NCI-H2029 (cell line): ENCODE measurements around the gene ALDH1B1.

Experiments used
- DNase-seq: peaks from one replicate; lab custom pipeline; 2025; lab: John Stamatoyannopoulos, UW

The ALDH1B1 gene

DNA sequence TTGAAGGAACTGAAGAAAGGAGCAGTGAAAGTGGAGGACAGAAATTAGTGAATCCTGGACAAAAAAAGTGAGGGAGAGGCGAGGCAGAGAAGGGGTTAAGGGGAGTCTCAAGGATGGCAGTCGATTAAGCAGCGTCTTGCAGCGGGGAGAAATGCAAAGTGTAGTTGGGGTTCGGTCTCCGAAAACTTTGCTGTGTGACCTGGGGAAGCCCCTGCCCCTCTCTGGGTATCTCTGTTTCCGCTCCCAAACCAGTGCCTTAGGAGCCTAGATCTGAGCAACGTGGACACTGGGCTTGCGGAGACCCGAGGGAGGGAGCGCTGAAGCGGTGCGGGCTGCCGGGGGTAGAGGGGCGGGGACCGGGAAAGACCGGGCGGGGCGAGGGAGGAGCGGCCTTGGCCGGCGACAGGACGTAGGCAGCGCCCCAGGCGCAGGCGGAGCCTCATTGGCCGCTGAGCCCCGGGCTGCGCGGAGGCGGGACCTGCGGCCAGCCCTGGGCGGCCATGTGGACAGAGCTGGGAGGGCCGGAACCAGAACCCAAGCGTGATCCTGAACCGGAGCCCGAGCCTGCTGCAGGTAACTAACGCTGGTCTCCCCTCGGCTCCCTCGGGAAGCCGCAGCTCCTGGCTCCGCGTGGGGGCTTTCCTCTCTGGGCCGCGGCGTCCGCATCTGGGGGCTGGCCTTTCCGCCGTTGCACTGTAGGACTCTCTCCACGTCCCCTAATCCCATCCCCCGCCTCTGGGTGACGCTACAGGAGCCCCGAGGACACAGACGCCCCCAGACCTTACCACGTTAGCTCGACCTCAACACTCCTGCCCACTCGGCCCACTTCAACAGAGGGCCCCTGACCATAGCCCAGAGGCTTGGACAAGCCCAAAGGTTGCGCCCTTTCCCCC, at the start of gene ALDH1B1:
TSS of gene ALDH1B1 (plus strand) at position 468 of the 893 bp plus-strand sequence. CDS start 3,047 bp downstream, outside the sequence.
- DNase-seq: peak; percentile 76

GRCh38 chr9:38343037-38343436, 49.5 kb upstream of the ALDH1B1 start:
- no peak for DNase-seq

DNA sequence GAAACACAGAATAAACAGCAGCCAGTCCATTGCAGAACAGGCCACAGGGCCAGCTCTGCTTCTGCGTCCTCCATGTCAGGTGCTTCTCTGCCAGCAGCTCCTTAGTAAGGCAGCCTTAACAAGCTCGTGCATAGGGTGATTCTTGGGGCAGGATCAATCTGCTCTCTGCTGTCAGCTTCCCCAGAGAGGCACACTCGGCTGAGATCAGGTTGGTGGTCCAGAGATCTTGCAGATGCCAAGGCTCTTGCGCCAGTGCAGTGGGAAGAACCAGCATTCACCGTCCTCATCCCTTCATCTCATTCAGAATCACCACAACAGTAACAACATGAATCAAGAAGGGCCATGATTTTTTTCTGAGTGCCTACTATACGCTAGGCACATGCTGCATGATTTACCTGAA, 49.0 kb upstream of the ALDH1B1 start:
- DNase-seq: no peak

DNA sequence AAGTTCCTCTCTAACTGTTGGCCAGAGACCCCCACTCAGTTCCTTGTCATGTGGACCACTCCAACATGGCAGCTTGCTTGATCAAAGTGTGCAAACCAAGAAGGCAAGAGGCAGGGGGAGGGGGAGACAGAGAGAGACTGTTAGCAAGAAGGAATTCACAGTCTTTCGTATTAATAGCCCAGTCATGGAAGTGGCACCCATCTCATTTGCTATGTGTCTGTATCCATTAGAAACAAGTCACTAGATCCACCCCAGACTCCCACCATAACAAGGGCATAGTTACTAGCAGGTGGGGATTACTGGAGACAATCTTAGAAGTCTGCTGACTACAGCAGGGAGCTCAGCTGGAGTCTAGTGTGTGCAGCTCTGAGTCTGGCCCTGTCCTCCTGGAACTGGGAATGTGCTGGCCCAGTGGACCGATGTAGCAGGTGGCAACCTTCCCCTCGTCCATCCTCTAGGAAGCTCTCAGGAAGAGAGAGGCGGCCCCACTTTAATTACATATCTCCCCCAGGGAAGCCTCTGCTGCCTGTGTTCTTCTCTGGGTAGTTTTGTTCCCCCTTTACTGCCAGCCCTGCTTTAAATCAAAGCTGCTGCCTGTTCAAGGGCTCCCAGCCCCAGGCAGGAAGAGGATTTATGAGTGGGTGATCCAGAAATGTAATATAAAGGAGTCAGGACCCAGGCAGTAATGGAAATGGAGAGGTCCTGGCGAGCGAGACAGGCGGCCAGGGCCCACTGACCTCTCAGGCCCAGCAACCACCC, 47.8 kb upstream of the ALDH1B1 start:
- DNase-seq: no peak

DNA sequence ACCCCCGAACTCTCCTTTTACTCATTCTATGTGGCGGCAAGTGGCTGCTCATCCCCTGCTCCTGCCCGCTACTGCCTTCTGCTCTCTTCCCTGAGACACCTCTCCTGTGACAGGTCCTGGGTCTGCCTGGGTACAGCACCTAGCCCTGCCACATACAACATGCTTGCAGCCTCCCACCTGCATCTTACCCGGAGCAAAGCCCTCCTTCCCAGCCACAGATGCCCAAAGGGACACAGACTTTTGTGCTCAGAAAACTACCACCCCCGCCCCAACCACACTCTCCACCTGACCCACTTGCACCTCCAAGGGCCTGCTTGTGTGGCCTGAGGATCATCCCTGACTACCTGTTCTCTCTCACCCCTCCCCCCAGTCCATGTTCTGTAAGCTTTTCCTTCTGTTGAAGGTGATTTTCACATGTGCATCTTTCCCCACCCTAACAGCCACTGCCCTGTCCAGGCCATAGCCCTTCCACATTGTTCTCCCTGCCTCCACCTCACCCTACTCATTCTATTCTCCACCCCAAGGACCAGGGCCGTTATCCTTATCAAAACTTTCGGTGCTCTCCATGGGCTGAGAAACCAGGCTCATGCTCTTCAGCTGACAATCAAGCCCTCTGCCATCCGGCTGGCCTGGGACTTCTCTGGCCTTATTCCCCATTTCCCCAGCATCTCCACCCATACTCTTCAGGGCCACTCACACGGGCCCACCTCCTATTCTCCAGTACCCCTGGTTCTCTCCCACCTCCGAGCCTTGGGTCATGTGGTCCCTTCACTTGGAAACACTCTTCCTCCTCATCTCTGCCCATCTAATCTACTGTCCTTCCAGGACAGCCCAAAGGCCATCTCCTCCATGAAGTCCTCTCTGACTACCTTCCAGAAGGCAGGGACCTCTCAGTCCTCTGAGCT, 46.4 kb upstream of the ALDH1B1 start:
- DNase-seq: no peak

DNA sequence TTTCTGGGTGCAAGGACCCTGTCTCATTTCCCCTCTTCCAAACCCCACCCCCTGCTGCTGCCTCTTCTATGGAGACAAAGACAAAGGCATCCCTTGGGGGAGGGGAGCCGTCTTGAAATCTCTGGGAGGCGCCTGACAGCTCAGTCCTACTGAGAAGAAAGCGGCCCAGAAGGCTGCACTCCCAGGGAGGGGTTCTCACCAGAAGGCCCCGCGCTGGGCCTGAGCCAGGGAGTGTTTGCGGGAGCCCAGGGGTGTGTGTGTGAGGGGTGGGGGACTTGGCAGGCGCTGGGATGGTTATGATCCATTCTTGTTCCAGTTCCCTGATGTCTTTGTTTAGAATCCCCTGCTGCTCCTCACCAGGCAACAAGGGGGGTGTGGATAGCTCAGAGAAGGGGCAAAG, 45.7 kb upstream of the ALDH1B1 start:
- no peak for DNase-seq

DNA sequence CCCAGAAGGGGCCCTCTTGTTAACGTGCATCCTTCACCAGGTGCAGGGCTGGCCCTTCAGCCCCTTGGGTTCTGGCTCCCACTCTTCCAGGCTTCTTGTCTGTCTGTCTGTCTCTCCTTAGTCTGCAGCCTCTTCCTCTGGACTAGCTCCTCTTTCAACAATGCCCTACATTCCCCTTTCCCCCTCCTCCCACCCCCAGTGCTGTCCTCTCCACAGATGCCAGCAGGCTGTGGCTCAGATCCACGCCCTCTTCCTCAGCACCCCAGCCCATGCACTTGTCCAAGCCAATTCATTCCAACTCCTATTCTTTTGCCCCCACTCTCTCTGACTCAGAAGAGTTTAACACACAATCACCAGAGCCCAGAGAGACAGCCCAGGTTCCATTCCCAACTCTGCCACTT, 45.2 kb upstream of the ALDH1B1 start:
- no peak for DNase-seq

- DNase-seq: no peak
These were observed 44.6 kb upstream of the ALDH1B1 start for GRCh38 chr9:38347946-38348345.

DNA sequence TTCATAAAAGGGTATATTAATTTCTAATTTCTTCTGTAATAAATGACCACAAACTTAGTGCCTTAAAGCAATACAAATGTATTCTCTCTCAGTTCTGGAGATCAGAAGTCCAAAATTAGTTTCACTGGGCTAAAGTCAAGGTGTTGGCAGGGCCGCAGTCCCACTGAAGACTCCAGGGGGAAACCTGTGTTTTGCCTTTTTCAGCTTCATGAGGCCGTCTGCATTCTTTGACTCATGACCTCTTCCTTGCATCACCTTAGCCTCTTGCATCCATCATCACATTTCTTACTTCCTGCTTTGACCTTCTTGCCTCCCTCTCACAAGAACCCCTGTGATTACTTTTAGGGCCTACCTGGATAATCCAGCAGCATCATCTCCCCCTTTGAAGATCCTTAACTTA, 42.0 kb upstream of the ALDH1B1 start:
- no peak for DNase-seq

- no peak for DNase-seq
These were observed 39.8 kb upstream of the ALDH1B1 start for GRCh38 chr9:38352530-38353328.

DNA sequence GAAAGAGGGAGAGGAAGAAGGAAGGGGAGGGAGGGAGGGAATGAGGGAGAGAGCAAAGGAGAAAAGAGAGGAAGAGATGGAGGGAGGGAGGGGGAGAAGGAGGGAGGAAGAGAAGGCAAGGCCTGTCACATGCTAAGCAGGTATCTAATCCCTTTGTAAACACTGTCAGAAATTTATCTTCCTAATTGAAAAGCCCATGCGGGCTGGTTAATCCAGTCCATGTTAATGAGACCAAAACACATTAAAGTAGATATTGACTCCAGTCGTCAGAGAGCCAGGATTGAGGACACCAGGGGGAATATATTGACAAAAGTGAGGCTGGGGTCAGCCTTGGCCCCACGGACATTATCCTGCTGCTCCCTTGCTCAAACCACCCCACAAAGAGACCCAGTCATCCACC, 37.4 kb upstream of the ALDH1B1 start:
- no peak for DNase-seq

- no peak for DNase-seq
These were observed 36.9 kb upstream of the ALDH1B1 start for GRCh38 chr9:38355517-38356120.

- DNase-seq: no peak
These were observed 35.7 kb upstream of the ALDH1B1 start for GRCh38 chr9:38356851-38357250.

DNA sequence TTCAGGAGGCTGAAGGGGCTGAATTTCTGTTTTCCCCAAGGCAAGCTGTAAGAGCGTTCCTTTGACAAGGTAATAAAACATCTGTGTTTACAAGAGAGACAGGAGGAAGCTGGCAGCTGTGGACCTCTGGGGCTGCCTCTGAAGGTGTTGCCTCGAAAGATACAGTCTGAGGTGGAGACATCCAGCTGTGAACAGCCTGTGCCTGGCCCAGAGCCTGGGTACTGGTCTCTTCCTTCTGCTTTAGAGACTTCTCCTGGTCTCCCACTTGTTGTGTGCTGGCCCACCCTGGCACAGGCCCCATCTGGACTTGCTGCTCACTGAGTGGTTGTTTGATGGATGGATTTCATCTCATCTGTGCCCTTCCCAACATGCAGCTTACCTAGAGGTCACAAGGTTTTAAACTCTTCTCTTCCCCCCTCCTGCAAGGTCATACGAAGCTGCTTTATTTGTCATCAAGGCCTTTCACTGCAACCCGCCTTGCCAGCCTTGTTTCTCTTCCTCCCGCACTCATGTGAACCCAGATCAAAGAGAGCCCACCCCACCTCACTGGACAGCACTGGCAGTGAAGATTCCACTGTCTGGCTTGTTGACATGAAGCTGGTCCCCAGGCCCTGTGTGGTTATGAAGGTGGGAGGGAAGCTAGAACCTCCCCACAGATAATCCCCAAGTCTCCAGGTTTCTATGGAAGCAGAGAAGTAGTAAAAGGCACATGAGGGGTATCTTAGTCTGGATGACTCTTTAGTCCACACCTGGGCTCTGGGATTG, 35.0 kb upstream of the ALDH1B1 start:
- no peak for DNase-seq

DNA sequence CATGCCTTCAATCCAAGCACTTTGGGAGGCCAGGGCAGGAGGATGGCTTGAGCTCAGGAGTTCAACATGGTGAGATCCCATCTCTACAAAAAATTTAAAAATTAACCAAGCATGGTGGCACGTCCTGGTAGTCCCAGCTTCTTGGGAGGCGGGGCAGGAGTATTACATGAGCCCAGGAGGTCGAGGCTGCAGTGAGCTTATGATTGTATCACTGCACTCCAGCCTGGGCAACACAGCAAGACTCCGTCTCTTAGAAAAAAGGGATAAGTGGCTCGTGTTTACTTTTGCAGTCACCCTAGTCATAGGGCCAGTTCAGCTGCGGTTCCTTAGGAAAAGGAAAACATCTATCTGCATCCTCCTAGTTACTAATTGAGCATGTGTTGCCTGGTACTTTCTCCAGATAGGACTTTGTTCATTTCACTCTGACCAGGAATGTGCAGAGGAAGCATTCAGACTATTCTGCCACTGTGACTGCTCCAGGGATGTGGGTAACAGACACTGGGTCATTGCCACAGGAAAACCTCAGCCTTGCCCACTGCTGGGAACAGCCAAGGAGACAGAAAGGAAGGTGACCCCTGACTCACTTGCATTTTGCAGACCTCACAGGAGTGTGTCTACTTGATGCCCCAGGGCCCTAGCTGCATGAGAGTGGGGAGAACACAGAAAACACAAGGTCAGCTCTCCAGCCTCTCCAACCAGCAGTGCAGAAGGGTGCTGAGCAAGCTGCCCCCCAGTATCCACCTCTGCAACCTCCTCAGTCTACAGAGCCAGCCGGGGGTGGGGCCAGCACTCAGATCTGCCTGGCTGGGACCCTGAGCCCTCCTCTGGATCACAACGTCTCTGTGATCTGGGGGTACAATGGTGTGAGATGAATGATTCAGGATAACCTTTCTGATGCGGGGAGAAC, 33.9 kb upstream of the ALDH1B1 start:
- no peak for DNase-seq

GRCh38 chr9:38359297-38359653, 33.2 kb upstream of the ALDH1B1 start:
- DNase-seq: no peak

- DNase-seq: no peak
These were observed 32.7 kb upstream of the ALDH1B1 start for GRCh38 chr9:38359689-38360385.

GRCh38 chr9:38360839-38361472, 31.5 kb upstream of the ALDH1B1 start:
- DNase-seq: no peak
